HG03196 (cell line): ENCODE data around the gene RAD23B.
A peak's percentile ranks its signal among the peaks of the same experiment; 100 is the strongest.

Source experiments
- ATAC-seq: cut with Tn5 transposase; IDR thresholded peaks from one replicate; pipeline ENCODE4 v1.9.1; 2021; ENCODE audit not compliant: unreplicated experiment

RAD23B gene

GRCh38 chr9:107333363-107333762 lies 50.3 kb downstream of the RAD23B start:
- ATAC-seq, result no peak

- ATAC-seq, result no peak
Observed at GRCh38 chr9:107334103-107334776, 51.2 kb downstream of the RAD23B start.

GRCh38 chr9:107335331-107335730 lies 52.3 kb downstream of the RAD23B start:
- no peak for ATAC-seq

- ATAC-seq, result no peak
Observed at GRCh38 chr9:107336718-107337360, 53.8 kb downstream of the RAD23B start.

GRCh38 chr9:107337676-107338590 lies 54.9 kb downstream of the RAD23B start:
- no peak for ATAC-seq

- no peak for ATAC-seq
Observed at GRCh38 chr9:107338911-107339659, 56.0 kb downstream of the RAD23B start.

GRCh38 chr9:107340920-107341632 lies 58.0 kb downstream of the RAD23B start:
- ATAC-seq, result peak; percentile 88

- ATAC-seq, result no peak
Observed at GRCh38 chr9:107342476-107343161, 59.5 kb downstream of the RAD23B start.

GRCh38 chr9:107345327-107345726 lies 62.2 kb downstream of the RAD23B start:
- no peak for ATAC-seq

GRCh38 chr9:107348836-107349235 lies 65.8 kb downstream of the RAD23B start:
- ATAC-seq, result no peak

- no peak for ATAC-seq
Observed at GRCh38 chr9:107350443-107350842, 67.4 kb downstream of the RAD23B start.

GRCh38 chr9:107351382-107352045 lies 68.4 kb downstream of the RAD23B start:
- no peak for ATAC-seq

GRCh38 chr9:107355394-107355793 lies 72.3 kb downstream of the RAD23B start:
- no peak for ATAC-seq

GRCh38 chr9:107358986-107359385 lies 75.9 kb downstream of the RAD23B start:
- no peak for ATAC-seq

- no peak for ATAC-seq
Observed at GRCh38 chr9:107360098-107360497, 77.0 kb downstream of the RAD23B start.

GRCh38 chr9:107361816-107362215 lies 78.7 kb downstream of the RAD23B start:
- no peak for ATAC-seq

- no peak for ATAC-seq
Observed at GRCh38 chr9:107363516-107364152, 80.6 kb downstream of the RAD23B start.

- ATAC-seq, result no peak
Observed at GRCh38 chr9:107367727-107368502, 84.8 kb downstream of the RAD23B start.
